ENCODE results near the gene FCMR. TPM values are rescaled to one million over a fixed set of nuclear protein-coding genes. Genes with fewer than 3 reads are reported as not detected.

Gene FCMR
- total and polyA plus RNA-seq, 10 of the 15 experiments (the other 5 are each of a cell fraction or from before 2014, with no cell fraction given): 79.7 to 245 (median 123) TPM

DNA sequence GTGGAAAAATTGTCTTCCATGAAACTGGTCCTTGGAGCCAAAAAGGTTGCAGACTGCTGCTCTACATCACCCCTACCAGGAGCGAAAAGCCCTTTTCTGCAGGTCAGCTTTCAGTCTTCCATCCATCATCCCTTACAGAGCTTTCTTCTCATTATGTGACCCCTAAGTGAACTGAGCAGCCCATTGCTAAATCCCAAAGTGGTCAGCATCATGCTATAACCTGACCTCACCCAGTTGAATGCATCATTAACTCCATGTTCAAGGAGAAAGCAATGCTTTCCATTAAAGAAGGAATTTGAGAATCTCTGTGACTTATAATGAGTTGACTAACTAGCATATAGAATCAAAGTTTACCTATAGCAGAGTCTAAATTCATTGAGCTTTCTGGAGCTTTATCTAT, 34.9 kb downstream of the FCMR start:
- CTCF ChIA-PET: interaction anchor here (0.6 to 1.4 kb wide), 6 partner anchors 8 to 417 kb away, joined by 3 to 5 read pairs (median 3); no protein-coding TSS in a partner anchor
- RAD21 ChIA-PET (ENCODE audit: unreplicated experiment): interaction anchor here (1.5 kb wide), 1 partner anchor 50 kb away, joined by 3 read pairs; no protein-coding TSS in a partner anchor
- Histone ChIP-seq H2AFZ (ENCODE audit: control insufficient read depth, low read depth, low read length) (no peak overlapping the region), H3K27ac (ENCODE audit: control insufficient read depth, insufficient read depth) (no peak overlapping the region), H3K4me3 (no peak overlapping the region), H3K36me3 (ENCODE audit: control insufficient read depth in 2 of 2, insufficient read depth in 2 of 2, low read length in 1 of 2) (no peaks in the 10 kb centered on the region), H3K27me3 (replicated peaks in 1 of 2; ENCODE audit: control insufficient read depth in 2 of 2, insufficient read depth in 2 of 2, low read length in 1 of 2) (no peaks in the 10 kb centered on the region), H3K4me1 (ENCODE audit: control insufficient read depth, insufficient read depth, low read length) (no peaks in the 10 kb centered on the region), H3K9ac (ENCODE audit: control insufficient read depth, insufficient read depth, low read length) (no peak overlapping the region), H3K9me3 (replicated peaks; ENCODE audit: control insufficient read depth, insufficient read depth, low read length) (no peaks in the 10 kb centered on the region), H3K79me2 (ENCODE audit: control insufficient read depth, insufficient read depth, low read length) (no peaks in the 10 kb centered on the region), H3K4me2 (ENCODE audit: control insufficient read depth, insufficient read depth) (no peak overlapping the region), H4K20me1 (ENCODE audit: control insufficient read depth, insufficient read depth) (no peaks in the 10 kb centered on the region)
- in situ Hi-C loops (cut with MboI): no loop called here
- DNase-seq (ENCODE audit: low read depth, low spot score) (no peak), FAIRE-seq (no peak), ATAC-seq (no peak)
- no TSS peak for BruUV-seq (replicated peaks)
- SMC1A ChIA-PET (ENCODE audit: uncharacterized antibody, unreplicated experiment): interaction anchor here (1.3 to 2.2 kb wide), 2 partner anchors 8 to 22 kb away, joined by 3 to 7 read pairs; no protein-coding TSS in a partner anchor
- intact Hi-C loops (cut with micrococcal nuclease; ENCODE audit: unreplicated experiment): no loop called here
- POLR2A ChIA-PET: no interaction called here
- 35% methylated on average over 1 of the region's 1 CpG for WGBS (ENCODE audit: insufficient coverage, insufficient replicate concordance, low lambda C conversion rate, missing lambda C conversion rate)
- TF ChIP-seq SREBF2 (IDR thresholded peaks at IDR 0.05; ENCODE audit: low read length) (no peak), ZZZ3 (IDR thresholded peaks at IDR 0.05; ENCODE audit: control insufficient read depth, insufficient read length, low read depth) (no peak), JUND (IDR thresholded peaks at IDR 0.05; ENCODE audit: low read depth, low read length) (no peak), BACH1 (IDR thresholded peaks at IDR 0.05; ENCODE audit: borderline replicate concordance) (no peak), BCL11A (IDR thresholded peaks at IDR 0.05; ENCODE audit: low read depth, low read length) (no peak), MTA3 (IDR thresholded peaks at IDR 0.05; ENCODE audit: borderline replicate concordance, low read length) (no peak)
- TF ChIP-seq, protein P1, sequence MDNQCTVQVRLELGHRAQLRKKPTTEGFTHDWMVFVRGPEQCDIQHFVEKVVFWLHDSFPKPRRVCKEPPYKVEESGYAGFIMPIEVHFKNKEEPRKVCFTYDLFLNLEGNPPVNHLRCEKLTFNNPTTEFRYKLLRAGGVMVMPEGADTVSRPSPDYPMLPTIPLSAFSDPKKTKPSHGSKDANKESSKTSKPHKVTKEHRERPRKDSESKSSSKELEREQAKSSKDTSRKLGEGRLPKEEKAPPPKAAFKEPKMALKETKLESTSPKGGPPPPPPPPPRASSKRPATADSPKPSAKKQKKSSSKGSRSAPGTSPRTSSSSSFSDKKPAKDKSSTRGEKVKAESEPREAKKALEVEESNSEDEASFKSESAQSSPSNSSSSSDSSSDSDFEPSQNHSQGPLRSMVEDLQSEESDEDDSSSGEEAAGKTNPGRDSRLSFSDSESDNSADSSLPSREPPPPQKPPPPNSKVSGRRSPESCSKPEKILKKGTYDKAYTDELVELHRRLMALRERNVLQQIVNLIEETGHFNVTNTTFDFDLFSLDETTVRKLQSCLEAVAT (IDR thresholded peaks at IDR 0.05): no peak

Measured in GM12878 (cell line).